ENCODE results near the gene ADGRB3. TPM values are rescaled to one million over a fixed set of nuclear protein-coding genes. Genes with fewer than 3 reads are reported as not detected.

The ADGRB3 gene
- total and polyA plus RNA-seq, 10 of the 15 experiments (the other 5 are each of a cell fraction or from before 2014, with no cell fraction given): 0.03 to 0.06 TPM; not detected in 8

DNA sequence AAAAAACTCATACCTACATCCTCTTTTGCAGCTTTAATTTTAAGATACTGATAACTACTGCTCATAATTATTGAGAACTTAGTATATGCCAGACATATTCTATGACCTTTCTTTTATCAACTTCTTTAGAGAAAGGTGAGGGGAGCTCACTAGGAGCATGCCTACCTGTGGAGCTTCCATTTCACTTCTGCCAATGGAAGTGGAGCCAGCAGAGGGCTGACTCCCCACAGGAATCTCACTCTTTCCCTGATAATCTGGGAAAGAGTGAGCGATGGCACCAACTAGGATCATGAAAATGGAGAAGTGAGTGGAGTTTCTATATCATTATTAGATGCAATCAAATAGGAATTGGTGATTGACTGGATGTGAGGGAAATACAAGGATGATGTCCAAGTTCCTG is 676.8 kb downstream of the ADGRB3 start:
- Histone ChIP-seq H3K4me2 (ENCODE audit: control insufficient read depth, insufficient read depth) (no peak overlapping the region), H3K4me1 (ENCODE audit: control insufficient read depth, insufficient read depth, low read length) (no peaks in the 10 kb centered on the region), H3K27me3 (replicated peaks in 1 of 2; ENCODE audit: control insufficient read depth in 2 of 2, insufficient read depth in 2 of 2, low read length in 1 of 2) (no peaks in the 10 kb centered on the region), H2AFZ (ENCODE audit: control insufficient read depth, low read depth, low read length) (no peak overlapping the region), H3K9ac (ENCODE audit: control insufficient read depth, insufficient read depth, low read length) (no peak overlapping the region), H3K4me3 (no peak overlapping the region), H3K79me2 (ENCODE audit: control insufficient read depth, insufficient read depth, low read length) (no peaks in the 10 kb centered on the region), H3K27ac (ENCODE audit: control insufficient read depth, insufficient read depth) (no peak overlapping the region), H3K9me3 (replicated peaks; ENCODE audit: control insufficient read depth, insufficient read depth, low read length) (no peaks in the 10 kb centered on the region), H3K36me3 (ENCODE audit: control insufficient read depth in 2 of 2, insufficient read depth in 2 of 2, low read length in 1 of 2) (no peaks in the 10 kb centered on the region), H4K20me1 (ENCODE audit: control insufficient read depth, insufficient read depth) (no peaks in the 10 kb centered on the region)
- no peak for FAIRE-seq
- ATAC-seq: no peak
- RAD21 ChIA-PET (ENCODE audit: unreplicated experiment): no interaction called here
- in situ Hi-C loops (cut with MboI): no loop called here
- CTCF ChIA-PET: no interaction called here
- POLR2A ChIA-PET: no interaction called here
- WGBS (ENCODE audit: insufficient coverage, insufficient replicate concordance, low lambda C conversion rate, missing lambda C conversion rate): 21% methylated on average over 1 of the region's 1 CpG
- intact Hi-C loops (cut with micrococcal nuclease; ENCODE audit: unreplicated experiment): no loop called here
- BruUV-seq (replicated peaks): no TSS peak
- SMC1A ChIA-PET (ENCODE audit: uncharacterized antibody, unreplicated experiment): no interaction called here
- no peak for DNase-seq (ENCODE audit: low read depth, low spot score)
- TF ChIP-seq TCF7 (IDR thresholded peaks at IDR 0.05; ENCODE audit: borderline replicate concordance) (no peak), EP300 (IDR thresholded peaks at IDR 0.05; ENCODE audit: borderline replicate concordance in 1 of 2, control insufficient read depth in 1 of 2, low read depth in 2 of 2, low read length in 2 of 2) (no peak), TAF1 (IDR thresholded peaks at IDR 0.05; ENCODE audit: borderline replicate concordance, low read depth, low read length) (no peak), KDM1A (IDR thresholded peaks at IDR 0.05; ENCODE audit: borderline replicate concordance) (no peak), SREBF2 (IDR thresholded peaks at IDR 0.05; ENCODE audit: low read length) (no peak), STAT1 (conservative IDR thresholded peaks at IDR 0.05) (no peak), ZNF274 (IDR thresholded peaks at IDR 0.05; ENCODE audit: insufficient read depth, insufficient read length) (no peak), POLR2A (IDR thresholded peaks at IDR 0.05; ENCODE audit: low read depth, low read length) (no peak), CHD2 (IDR thresholded peaks at IDR 0.05; ENCODE audit: borderline replicate concordance, low read depth, low read length) (no peak), SIN3A (IDR thresholded peaks at IDR 0.05; ENCODE audit: low read depth, low read length) (no peak), POU2F2 (IDR thresholded peaks at IDR 0.05; ENCODE audit: borderline replicate concordance, low read depth, low read length) (no peak), ZZZ3 (IDR thresholded peaks at IDR 0.05; ENCODE audit: control insufficient read depth, insufficient read length, low read depth) (no peak), SPI1 (IDR thresholded peaks at IDR 0.05; ENCODE audit: borderline replicate concordance, insufficient read depth, low read depth, low read length) (no peak), SUZ12 (IDR thresholded peaks at IDR 0.05; ENCODE audit: unreplicated experiment) (no peak)
- TF ChIP-seq, protein P1, sequence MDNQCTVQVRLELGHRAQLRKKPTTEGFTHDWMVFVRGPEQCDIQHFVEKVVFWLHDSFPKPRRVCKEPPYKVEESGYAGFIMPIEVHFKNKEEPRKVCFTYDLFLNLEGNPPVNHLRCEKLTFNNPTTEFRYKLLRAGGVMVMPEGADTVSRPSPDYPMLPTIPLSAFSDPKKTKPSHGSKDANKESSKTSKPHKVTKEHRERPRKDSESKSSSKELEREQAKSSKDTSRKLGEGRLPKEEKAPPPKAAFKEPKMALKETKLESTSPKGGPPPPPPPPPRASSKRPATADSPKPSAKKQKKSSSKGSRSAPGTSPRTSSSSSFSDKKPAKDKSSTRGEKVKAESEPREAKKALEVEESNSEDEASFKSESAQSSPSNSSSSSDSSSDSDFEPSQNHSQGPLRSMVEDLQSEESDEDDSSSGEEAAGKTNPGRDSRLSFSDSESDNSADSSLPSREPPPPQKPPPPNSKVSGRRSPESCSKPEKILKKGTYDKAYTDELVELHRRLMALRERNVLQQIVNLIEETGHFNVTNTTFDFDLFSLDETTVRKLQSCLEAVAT (IDR thresholded peaks at IDR 0.05): no peak
- TF ChIP-seq, protein P2, sequence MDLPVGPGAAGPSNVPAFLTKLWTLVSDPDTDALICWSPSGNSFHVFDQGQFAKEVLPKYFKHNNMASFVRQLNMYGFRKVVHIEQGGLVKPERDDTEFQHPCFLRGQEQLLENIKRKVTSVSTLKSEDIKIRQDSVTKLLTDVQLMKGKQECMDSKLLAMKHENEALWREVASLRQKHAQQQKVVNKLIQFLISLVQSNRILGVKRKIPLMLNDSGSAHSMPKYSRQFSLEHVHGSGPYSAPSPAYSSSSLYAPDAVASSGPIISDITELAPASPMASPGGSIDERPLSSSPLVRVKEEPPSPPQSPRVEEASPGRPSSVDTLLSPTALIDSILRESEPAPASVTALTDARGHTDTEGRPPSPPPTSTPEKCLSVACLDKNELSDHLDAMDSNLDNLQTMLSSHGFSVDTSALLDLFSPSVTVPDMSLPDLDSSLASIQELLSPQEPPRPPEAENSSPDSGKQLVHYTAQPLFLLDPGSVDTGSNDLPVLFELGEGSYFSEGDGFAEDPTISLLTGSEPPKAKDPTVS (IDR thresholded peaks at IDR 0.05; ENCODE audit: low read depth, low read length): no peak
- TF ChIP-seq, protein P3, sequence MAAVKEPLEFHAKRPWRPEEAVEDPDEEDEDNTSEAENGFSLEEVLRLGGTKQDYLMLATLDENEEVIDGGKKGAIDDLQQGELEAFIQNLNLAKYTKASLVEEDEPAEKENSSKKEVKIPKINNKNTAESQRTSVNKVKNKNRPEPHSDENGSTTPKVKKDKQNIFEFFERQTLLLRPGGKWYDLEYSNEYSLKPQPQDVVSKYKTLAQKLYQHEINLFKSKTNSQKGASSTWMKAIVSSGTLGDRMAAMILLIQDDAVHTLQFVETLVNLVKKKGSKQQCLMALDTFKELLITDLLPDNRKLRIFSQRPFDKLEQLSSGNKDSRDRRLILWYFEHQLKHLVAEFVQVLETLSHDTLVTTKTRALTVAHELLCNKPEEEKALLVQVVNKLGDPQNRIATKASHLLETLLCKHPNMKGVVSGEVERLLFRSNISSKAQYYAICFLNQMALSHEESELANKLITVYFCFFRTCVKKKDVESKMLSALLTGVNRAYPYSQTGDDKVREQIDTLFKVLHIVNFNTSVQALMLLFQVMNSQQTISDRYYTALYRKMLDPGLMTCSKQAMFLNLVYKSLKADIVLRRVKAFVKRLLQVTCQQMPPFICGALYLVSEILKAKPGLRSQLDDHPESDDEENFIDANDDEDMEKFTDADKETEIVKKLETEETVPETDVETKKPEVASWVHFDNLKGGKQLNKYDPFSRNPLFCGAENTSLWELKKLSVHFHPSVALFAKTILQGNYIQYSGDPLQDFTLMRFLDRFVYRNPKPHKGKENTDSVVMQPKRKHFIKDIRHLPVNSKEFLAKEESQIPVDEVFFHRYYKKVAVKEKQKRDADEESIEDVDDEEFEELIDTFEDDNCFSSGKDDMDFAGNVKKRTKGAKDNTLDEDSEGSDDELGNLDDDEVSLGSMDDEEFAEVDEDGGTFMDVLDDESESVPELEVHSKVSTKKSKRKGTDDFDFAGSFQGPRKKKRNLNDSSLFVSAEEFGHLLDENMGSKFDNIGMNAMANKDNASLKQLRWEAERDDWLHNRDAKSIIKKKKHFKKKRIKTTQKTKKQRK (IDR thresholded peaks at IDR 0.05; ENCODE audit: low read depth, low read length): no peak
- TF ChIP-seq, protein P4, sequence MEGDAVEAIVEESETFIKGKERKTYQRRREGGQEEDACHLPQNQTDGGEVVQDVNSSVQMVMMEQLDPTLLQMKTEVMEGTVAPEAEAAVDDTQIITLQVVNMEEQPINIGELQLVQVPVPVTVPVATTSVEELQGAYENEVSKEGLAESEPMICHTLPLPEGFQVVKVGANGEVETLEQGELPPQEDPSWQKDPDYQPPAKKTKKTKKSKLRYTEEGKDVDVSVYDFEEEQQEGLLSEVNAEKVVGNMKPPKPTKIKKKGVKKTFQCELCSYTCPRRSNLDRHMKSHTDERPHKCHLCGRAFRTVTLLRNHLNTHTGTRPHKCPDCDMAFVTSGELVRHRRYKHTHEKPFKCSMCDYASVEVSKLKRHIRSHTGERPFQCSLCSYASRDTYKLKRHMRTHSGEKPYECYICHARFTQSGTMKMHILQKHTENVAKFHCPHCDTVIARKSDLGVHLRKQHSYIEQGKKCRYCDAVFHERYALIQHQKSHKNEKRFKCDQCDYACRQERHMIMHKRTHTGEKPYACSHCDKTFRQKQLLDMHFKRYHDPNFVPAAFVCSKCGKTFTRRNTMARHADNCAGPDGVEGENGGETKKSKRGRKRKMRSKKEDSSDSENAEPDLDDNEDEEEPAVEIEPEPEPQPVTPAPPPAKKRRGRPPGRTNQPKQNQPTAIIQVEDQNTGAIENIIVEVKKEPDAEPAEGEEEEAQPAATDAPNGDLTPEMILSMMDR (IDR thresholded peaks at IDR 0.05 in 2 of 3, conservative IDR thresholded peaks at IDR 0.05 in 1 of 3; ENCODE audit: control insufficient read depth in 2 of 3, extremely low read depth in 1 of 3, insufficient read depth in 1 of 3, low read depth in 3 of 3, low read length in 3 of 3): no peak
